DND-41 (cell line): Measurements from ENCODE around the gene KIF4B.

Experiments used
- CTCF ChIP-seq: IDR thresholded peaks from 2 replicates; pipeline ENCODE4 v1.5.1; 2012; ENCODE audit warnings: borderline replicate concordance, low read length, moderate library complexity, mild to moderate bottlenecking; ENCODE audit not compliant: poor library complexity, severe bottlenecking; ENCODE audit errors: extremely low read depth
- EZH2 ChIP-seq: IDR thresholded peaks from 3 replicates; pipeline ENCODE4 v1.6.1; 2012; ENCODE audit warnings: borderline replicate concordance, low read depth, mild to moderate bottlenecking, moderate library complexity, low read length, inconsistent platforms; ENCODE audit not compliant: severe bottlenecking

DNA sequence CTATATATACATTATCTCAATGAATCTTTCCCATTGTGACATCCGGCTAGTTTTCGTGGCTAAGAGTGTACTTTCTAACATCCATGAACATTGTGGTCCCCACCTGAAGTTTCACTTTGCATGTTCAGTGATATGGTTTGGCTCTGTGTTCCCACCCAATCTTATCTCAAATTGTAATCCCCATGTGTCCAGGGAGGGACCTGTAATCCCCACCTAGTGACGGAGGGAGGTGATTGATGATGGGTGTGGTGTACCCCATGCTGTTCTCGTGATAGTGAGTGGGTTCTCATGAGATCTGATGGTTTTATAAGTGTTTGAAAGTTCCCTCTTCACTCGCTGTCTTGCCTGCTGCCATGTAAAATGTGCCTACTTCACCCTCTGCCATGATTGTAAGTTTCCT lies 44.6 kb upstream of the KIF4B start:
- TF ChIP-seq CTCF: no peak
- TF ChIP-seq EZH2: no peak
